ENCODE measurements around the gene ERP44.

GRCh38 chr9:99954819-99955218, 144.0 kb downstream of the ERP44 start:
- TF ChIP-seq CTCF (IDR thresholded peaks at IDR 0.05; ENCODE audit: insufficient read depth, low read length) (no peak), POLR2AphosphoS5 (IDR thresholded peaks at IDR 0.05; ENCODE audit: low read depth) (no peak), REST (IDR thresholded peaks at IDR 0.05; ENCODE audit: insufficient replicate concordance, low read depth) (no peak), SPI1 (IDR thresholded peaks at IDR 0.05; ENCODE audit: borderline replicate concordance, low read depth) (no peak), GABPA (IDR thresholded peaks at IDR 0.05; ENCODE audit: low read depth) (no peak)
